IPS-NIHi7 (cell line): ENCODE data around the gene LLGL2.
A peak's percentile ranks its signal among the peaks of the same experiment; 100 is the strongest.

Source experiments
- DNase-seq: peaks from one replicate; pipeline ENCODE4 v3.0.0; 2012; ENCODE audit warnings: mixed read lengths; ENCODE audit errors: extremely low spot score

The LLGL2 gene

DNA sequence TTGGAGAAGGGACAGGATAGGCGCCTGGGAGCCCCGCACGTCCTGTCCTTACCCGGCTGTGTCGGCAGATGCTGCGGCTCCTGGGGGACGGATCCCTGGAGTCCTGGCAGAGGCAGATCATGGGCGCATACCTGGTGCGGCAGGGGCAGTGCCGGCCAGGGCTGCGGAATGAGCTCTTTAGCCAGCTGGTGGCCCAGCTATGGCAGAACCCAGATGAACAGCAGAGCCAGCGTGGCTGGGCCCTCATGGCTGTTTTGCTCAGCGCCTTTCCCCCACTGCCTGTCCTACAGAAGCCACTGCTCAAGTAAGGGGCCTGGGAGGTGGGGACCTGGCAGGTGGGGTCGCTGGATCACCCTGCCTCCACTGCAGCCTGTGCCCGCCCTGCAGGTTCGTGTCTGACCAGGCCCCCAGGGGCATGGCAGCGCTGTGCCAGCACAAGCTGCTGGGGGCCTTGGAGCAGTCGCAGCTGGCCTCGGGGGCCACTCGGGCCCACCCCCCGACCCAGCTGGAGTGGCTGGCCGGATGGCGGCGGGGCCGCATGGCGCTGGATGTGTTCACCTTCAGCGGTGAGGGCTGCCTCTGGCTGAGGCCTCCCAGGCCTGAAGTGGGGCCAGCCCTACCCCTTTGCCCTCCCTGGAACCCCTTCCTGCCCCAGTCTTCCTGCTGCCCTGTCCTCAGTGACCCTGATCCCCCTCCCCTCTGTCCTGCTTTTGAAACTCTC lies 87.6 kb downstream of the LLGL2 start:
- DNase-seq = no peak

GRCh38 chr17:75614006-75614405 lies 88.5 kb downstream of the LLGL2 start:
- DNase-seq = peak; percentile 79

DNA sequence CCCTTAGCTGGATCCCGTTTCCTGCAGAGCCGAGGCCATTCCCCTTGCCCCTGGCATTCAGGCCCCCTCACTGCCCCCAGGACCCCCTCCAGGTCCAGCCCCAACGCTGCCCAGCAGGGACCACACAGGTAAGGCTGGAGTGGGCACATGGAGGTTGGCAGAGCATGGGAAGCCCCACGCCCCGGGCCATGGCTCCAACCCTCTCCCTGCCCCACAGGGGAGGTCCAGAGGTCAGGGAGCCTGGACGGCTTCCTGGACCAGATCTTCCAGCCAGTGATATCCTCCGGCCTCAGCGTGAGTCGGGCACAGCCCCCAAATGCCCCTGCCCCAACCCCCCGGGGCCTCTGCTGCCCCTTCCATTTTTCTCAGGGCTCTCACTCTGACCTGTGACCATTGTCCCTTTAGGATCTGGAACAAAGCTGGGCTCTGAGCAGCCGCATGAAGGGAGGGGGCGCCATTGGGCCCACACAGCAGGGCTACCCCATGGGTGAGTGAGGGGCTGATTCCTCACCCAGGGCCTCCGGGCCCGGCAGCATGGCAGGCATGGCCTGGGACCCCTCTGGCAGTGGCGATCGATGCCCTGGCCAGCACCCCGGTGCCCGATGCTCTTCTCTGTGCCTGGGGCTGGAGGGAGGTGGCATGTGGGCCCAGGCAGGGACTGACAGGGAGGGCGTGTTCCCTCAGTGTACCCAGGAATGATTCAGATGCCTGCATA lies 89.2 kb downstream of the LLGL2 start:
- DNase-seq = no peak

GRCh38 chr17:75615301-75615700 lies 89.8 kb downstream of the LLGL2 start:
- DNase-seq = no peak

DNA sequence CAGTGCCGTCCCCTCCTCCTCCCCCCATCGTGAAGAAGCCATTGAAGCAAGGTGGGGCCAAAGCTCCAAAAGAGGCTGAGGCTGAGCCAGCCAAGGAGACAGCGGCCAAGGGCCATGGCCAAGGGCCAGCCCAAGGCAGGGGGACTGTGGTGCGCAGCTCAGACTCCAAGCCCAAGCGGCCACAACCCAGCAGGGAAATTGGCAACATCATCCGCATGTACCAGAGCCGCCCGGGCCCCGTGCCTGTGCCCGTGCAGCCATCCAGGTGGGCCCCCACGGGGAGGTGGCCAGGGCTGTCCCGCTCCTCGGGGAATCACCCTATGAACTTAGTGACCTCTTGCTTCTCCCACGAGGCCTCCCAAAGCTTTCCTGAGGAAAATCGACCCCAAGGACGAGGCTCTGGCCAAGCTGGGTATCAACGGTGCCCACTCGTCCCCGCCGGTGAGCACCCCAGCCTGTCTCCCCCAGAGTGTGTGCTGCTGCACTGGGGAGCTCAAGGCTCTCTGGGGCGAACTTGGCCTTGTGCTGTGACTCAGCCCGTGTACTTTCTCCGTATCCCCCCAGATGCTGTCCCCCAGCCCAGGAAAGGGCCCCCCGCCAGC lies 91.1 kb downstream of the LLGL2 start:
- DNase-seq = no peak

DNA sequence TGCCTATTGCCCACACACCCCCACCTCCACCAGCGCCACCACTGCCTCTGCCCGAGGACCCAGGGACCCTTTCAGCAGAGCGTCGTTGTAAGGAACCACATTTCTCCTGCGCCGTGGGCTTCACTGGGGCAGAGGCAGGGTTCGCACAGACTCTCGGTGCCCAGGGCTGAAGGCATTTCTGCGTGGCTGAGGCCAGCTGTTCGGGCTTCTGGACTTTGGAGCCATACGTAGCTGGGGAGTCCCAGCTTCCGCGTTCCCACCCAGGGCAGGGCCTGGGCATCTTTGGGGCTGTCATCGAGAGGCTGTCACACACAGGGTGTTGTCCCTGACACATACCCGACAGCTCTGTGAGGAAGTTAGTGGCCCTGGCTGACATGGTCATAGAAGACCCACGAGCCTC lies 91.7 kb downstream of the LLGL2 start:
- DNase-seq = no peak

DNA sequence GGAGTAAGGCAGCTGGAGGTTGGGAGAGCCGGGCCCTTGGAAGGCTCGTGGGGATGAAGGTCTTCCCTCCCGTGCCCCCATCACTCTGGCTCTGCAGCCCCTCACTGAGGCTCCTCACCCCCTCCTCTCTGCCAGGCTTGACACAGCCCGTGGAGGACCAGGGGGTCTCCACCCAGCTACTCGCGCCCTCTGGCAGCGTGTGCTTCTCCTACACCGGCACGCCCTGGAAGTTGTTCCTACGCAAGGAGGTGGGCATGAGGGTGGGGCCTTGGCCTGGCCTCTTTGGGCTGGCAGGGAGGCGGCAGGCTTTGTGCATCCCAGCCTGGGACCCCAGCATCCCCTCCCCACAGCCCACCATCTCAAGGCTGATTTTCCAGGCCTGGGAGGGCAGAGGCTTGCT lies 92.2 kb downstream of the LLGL2 start:
- DNase-seq = no peak

GRCh38 chr17:75619506-75620431 lies 94.3 kb downstream of the LLGL2 start:
- DNase-seq = peak; percentile 86

GRCh38 chr17:75621489-75621888 lies 96.0 kb downstream of the LLGL2 start:
- no peak for DNase-seq

- DNase-seq = no peak
These were observed 96.6 kb downstream of the LLGL2 start for GRCh38 chr17:75622076-75622475.

DNA sequence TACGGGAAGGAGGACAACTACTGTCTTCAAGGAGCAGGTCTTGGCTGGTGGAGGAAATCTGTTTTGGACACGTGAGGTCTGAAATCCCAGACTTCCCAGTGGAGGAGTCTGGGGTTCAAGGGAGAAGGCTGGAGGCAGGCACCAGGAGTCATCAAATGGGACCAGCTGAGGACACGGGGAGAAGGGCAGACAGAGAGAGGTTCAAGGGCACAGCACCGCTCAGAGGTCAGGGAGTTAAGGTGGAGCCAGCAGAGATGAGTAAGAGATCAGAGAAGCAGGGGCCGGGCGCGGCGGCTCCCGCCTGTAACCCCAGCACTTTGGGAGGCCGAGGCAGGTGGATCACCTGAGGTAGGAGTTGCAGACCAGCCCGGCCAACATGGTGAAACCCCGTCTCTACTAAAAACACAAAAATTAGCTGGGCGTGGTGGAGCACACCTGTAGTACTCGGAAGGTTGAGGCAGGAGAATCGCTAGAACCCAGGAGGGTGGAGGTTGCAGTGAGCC lies 97.3 kb downstream of the LLGL2 start:
- DNase-seq = no peak

DNA sequence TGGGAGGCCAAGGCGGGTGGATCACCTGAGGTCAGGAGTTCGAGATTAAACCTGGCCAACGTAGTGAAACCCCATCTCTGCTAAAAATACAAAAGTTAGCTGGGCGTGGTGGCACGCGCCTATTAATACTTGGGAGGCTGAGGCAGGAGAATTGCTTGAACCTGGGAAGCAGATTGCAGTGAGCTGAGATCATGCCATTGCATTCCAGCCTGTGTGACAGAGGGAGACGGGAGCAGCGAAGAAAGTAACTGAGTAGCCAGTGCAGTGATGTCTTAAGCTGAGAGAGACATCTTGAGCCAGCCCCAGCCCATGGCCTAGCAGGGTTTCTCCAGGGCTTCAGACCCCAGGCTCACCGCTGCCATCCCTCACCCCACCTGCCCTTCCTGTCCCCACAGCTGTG lies 97.9 kb downstream of the LLGL2 start:
- DNase-seq = no peak

DNA sequence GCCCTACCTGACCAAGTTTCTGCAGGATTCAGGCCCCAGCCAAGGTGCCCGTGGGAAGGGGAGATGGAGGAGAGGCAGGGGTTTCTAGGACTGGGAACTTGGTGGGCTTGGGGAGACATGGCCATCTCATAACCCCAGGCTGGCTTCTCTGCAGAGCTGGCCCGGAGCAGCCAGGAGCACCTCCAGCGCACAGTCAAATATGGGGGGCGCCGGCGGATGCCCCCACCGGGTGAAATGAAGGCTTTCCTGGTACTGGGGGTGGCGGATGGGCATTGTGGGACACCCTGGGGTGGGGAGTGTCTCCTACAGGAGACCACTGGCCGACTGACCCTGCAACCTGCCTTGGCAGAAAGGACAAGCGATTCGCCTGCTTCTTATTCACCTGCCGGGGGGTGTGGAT lies 98.5 kb downstream of the LLGL2 start:
- DNase-seq = no peak
